Fibroblast of lung (primary cell): ENCODE measurements around the gene PIMREG. TPM values are rescaled to one million over a fixed set of nuclear protein-coding genes. Genes with fewer than 3 reads are reported as not detected.

ENCODE experiments used
- DNase-seq, 2 donors: peaks; one replicate each; pipeline versions ENCODE4 v3.0.0 to v3.0.0-alpha.2; 2010; ENCODE audit warnings: low read depth in 2 of 2
- H2AFZ ChIP-seq: 2 replicates; pipeline ENCODE4 v1.5.1; 2012; ENCODE audit warnings: low read length, control low read depth, inconsistent platforms
- H3K27ac ChIP-seq: 2 replicates; pipeline ENCODE4 v1.5.1; 2011; ENCODE audit warnings: low read length, control low read depth; ENCODE audit not compliant: insufficient read depth
- H3K27me3 ChIP-seq: 2 replicates; pipeline ENCODE4 v1.5.1; 2011; ENCODE audit warnings: mild to moderate bottlenecking, low read length; ENCODE audit not compliant: control insufficient read depth, insufficient read depth
- H3K36me3 ChIP-seq: 2 replicates; pipeline ENCODE4 v1.5.1; 2011; ENCODE audit warnings: low read length; ENCODE audit not compliant: control insufficient read depth, insufficient read depth
- H3K4me1 ChIP-seq: 2 replicates; pipeline ENCODE4 v1.5.1; 2011; ENCODE audit warnings: low read length; ENCODE audit not compliant: control insufficient read depth, insufficient read depth; ENCODE audit errors: extremely low read depth
- H3K4me2 ChIP-seq: 2 replicates; pipeline ENCODE4 v1.5.1; 2011; ENCODE audit warnings: low read length, control low read depth; ENCODE audit not compliant: insufficient read depth; ENCODE audit errors: extremely low read depth
- H3K4me3 ChIP-seq, 4 experiments: fragments of 200-600 bp in 1 of 4; sonication (generic) in 1 of 4; replicated peaks in 1 of 4; 2 replicates each; pipeline ENCODE4 v1.5.1; 2011 to 2016; ENCODE audit warnings: low read length in 4 of 4, low read depth in 3 of 4, mild to moderate bottlenecking in 3 of 4, control low read depth in 2 of 4, inconsistent platforms in 1 of 4, mixed read lengths in 1 of 4; ENCODE audit not compliant: insufficient read depth in 1 of 4; ENCODE audit errors: control extremely low read depth in 1 of 4
- H3K79me2 ChIP-seq: 2 replicates; pipeline ENCODE4 v1.5.1; 2012; ENCODE audit warnings: mild to moderate bottlenecking, low read length, inconsistent platforms; ENCODE audit not compliant: control insufficient read depth, insufficient read depth
- H3K9ac ChIP-seq: 2 replicates; pipeline ENCODE4 v1.5.1; 2011; ENCODE audit warnings: mild to moderate bottlenecking, low read length, control low read depth; ENCODE audit not compliant: insufficient read depth
- H3K9me3 ChIP-seq: 2 replicates; pipeline ENCODE4 v1.5.1; 2012; ENCODE audit warnings: low read depth, low read length; ENCODE audit not compliant: control insufficient read depth, insufficient read depth
- H4K20me1 ChIP-seq: 2 replicates; pipeline ENCODE4 v1.5.1; 2011; ENCODE audit warnings: low read length; ENCODE audit not compliant: control insufficient read depth, insufficient read depth; ENCODE audit errors: extremely low read depth
- CTCF ChIP-seq, 2 donors: IDR thresholded peaks in 1 of 2; conservative IDR thresholded peaks in 1 of 2; 1 replicate in 1 of 2; 2 replicates in 1 of 2; pipeline ENCODE4 v1.5.1; 2011 to 2012; ENCODE audit warnings: low read length in 2 of 2, control low read depth in 1 of 2, inconsistent platforms in 1 of 2, low read depth in 1 of 2, mild to moderate bottlenecking in 1 of 2
- EZH2 ChIP-seq: IDR thresholded peaks from 2 replicates; pipeline ENCODE4 v1.5.1; 2012; ENCODE audit warnings: low read length, control low read depth, mild to moderate bottlenecking; ENCODE audit errors: missing control alignments
- polyA plus RNA-seq, 2 donors: library from polyadenylated mRNA; depleted of rRNA in 1 of 2; stranded (reverse) in 1 of 2; unstranded in 1 of 2; fragments of >200 nt; gene quantifications; 2 replicates each; pipeline ENCODE4 v1.2.1, GENCODE V29; 2011 to 2012; ENCODE audit warnings: missing spikeins in 1 of 2
- total RNA-seq: library from RNA; depleted of rRNA; stranded (reverse); fragments of >200 nt; gene quantifications from 2 replicates; pipeline ENCODE4 v1.2.1, GENCODE V29; 2014

PIMREG gene
- total and polyA plus RNA-seq, 2 donors (not counting 1 experiment from before 2014, with no cell fraction given), result 6.5 to 10.6 TPM

GRCh38 chr17:6453279-6454024, 9.2 kb downstream of the PIMREG start:
- Histone ChIP-seq H4K20me1 (no peaks in the 10 kb centered on the region), H2AFZ (no peak overlapping the region), H3K9me3 (no peaks in the 10 kb centered on the region), H3K79me2 (no peaks in the 10 kb centered on the region), H3K4me1 (peaks cover 9% of the 10 kb centered on the region), H3K36me3 (peaks cover 3% of the 10 kb centered on the region), H3K27me3 (peaks cover 3% of the 10 kb centered on the region), H3K4me2 (no peak overlapping the region), H3K4me3 (no peak overlapping the region), H3K9ac (no peak overlapping the region), H3K27ac (no peak overlapping the region)
- DNase-seq, result no peak
- TF ChIP-seq CTCF (conservative IDR thresholded peaks at IDR 0.05 in 1 of 2, IDR thresholded peaks at IDR 0.05 in 1 of 2; ENCODE audit: low read depth in 1 of 2, low read length in 2 of 2), result no peak
- TF ChIP-seq EZH2, result no peak

- no peak overlapping the region for H3K27ac ChIP-seq
- H3K9ac ChIP-seq, result no peak overlapping the region
- no peaks in the 10 kb centered on the region for H3K9me3 ChIP-seq
- H3K36me3 ChIP-seq, result no peaks in the 10 kb centered on the region
- no peak for DNase-seq
- H3K79me2 ChIP-seq, result no peaks in the 10 kb centered on the region
- H3K27me3 ChIP-seq, result peaks cover 3% of the 10 kb centered on the region
- peak overlapping the region; percentile 48 for H3K4me2 ChIP-seq
- TF ChIP-seq CTCF (conservative IDR thresholded peaks at IDR 0.05 in 1 of 2, IDR thresholded peaks at IDR 0.05 in 1 of 2; ENCODE audit: low read depth in 1 of 2, low read length in 2 of 2) (no peak), EZH2 (no peak)
- H3K4me3 ChIP-seq, result peak overlapping the region in 1 of 4 experiments; percentile 22
- H2AFZ ChIP-seq, result no peak overlapping the region
- no peaks in the 10 kb centered on the region for H4K20me1 ChIP-seq
- H3K4me1 ChIP-seq, result peaks cover 9% of the 10 kb centered on the region
Observed at GRCh38 chr17:6454495-6455320, 10.5 kb downstream of the PIMREG start.

- Histone ChIP-seq H2AFZ (no peak overlapping the region), H3K79me2 (no peaks in the 10 kb centered on the region), H3K9ac (no peak overlapping the region), H3K4me2 (peak overlapping the region; percentile 48), H3K36me3 (no peaks in the 10 kb centered on the region), H3K27ac (no peak overlapping the region), H3K27me3 (peaks cover 3% of the 10 kb centered on the region), H3K4me1 (peaks cover 9% of the 10 kb centered on the region), H3K4me3 (peak overlapping the region in 1 of 4 experiments; percentile 22), H4K20me1 (no peaks in the 10 kb centered on the region), H3K9me3 (no peaks in the 10 kb centered on the region)
- TF ChIP-seq EZH2 (no peak), CTCF (conservative IDR thresholded peaks at IDR 0.05 in 1 of 2, IDR thresholded peaks at IDR 0.05 in 1 of 2; ENCODE audit: low read depth in 1 of 2, low read length in 2 of 2) (no peak)
- peak; percentile 28 to 35 for DNase-seq
Observed at GRCh38 chr17:6455321-6455705, 11.1 kb downstream of the PIMREG start.
